ENCODE data around the gene MYO1D. TPM values are rescaled to one million over a fixed set of nuclear protein-coding genes. Genes with fewer than 3 reads are reported as not detected.

Gene MYO1D
- total and polyA plus RNA-seq, 2 of the 13 experiments (the other 11 are each of a cell fraction or from before 2014, with no cell fraction given): 13.2 to 17.3 TPM

- TF ChIP-seq PRMT3 (CRISPR knock-in tag; IDR thresholded peaks at IDR 0.05; ENCODE audit: borderline replicate concordance, low read depth) (no peak), ZFP37 (CRISPR knock-in tag; IDR thresholded peaks at IDR 0.05; ENCODE audit: borderline replicate concordance) (no peak), ZNF597 (CRISPR knock-in tag; IDR thresholded peaks at IDR 0.05) (no peak), ZNF530 (CRISPR knock-in tag; IDR thresholded peaks at IDR 0.05; ENCODE audit: low read depth) (no peak), NR2F2 (IDR thresholded peaks at IDR 0.05; ENCODE audit: borderline replicate concordance, low read depth) (no peak), SP2 (CRISPR knock-in tag; IDR thresholded peaks at IDR 0.05) (peak; percentile 97), ATF1 (CRISPR knock-in tag; IDR thresholded peaks at IDR 0.05) (peak; percentile 76), ZNF761 (CRISPR knock-in tag; conservative IDR thresholded peaks at IDR 0.05) (peak; percentile 88), NFE2L1 (CRISPR knock-in tag; IDR thresholded peaks at IDR 0.05; ENCODE audit: borderline replicate concordance) (peak; percentile 99), ZNF564 (CRISPR knock-in tag; IDR thresholded peaks at IDR 0.05) (0 out of 2 replicates have a peak, but pooled peaks have one; percentile 35), ARHGAP35 (CRISPR knock-in tag; IDR thresholded peaks at IDR 0.05; ENCODE audit: borderline replicate concordance) (no peak; the same call in 1 of the 2 replicates), NCOR1 (IDR thresholded peaks at IDR 0.05; ENCODE audit: borderline replicate concordance, low read length) (no peak), TEAD2 (CRISPR knock-in tag; IDR thresholded peaks at IDR 0.05) (no peak), ZNF552 (CRISPR knock-in tag; IDR thresholded peaks at IDR 0.05; ENCODE audit: borderline replicate concordance) (no peak), FOXO4 (CRISPR knock-in tag; conservative IDR thresholded peaks at IDR 0.05) (no peak), SALL2 (CRISPR knock-in tag; IDR thresholded peaks at IDR 0.05) (peak; percentile 30; the same call in 1 of the 2 replicates), TCF7L2 (IDR thresholded peaks at IDR 0.05; ENCODE audit: low read depth, low read length) (no peak), HINFP (CRISPR knock-in tag; IDR thresholded peaks at IDR 0.05; ENCODE audit: low read depth) (0 out of 2 replicates have a peak, but pooled peaks have one; percentile 64), ZC3H4 (CRISPR knock-in tag; IDR thresholded peaks at IDR 0.05; ENCODE audit: borderline replicate concordance) (no peak), SRY (CRISPR knock-in tag; IDR thresholded peaks at IDR 0.05) (peak; percentile 63; the same call in 1 of the 2 replicates), THAP7 (CRISPR knock-in tag; IDR thresholded peaks at IDR 0.05) (no peak; the same call in 1 of the 2 replicates), U2AF1 (optimal IDR thresholded peaks at IDR 0.05; ENCODE audit: low read depth, low read length) (no peak), KLF13 (CRISPR knock-in tag; IDR thresholded peaks at IDR 0.05) (no peak), ZNF784 (CRISPR knock-in tag; IDR thresholded peaks at IDR 0.05; ENCODE audit: borderline replicate concordance) (no peak), ZMAT3 (CRISPR knock-in tag; conservative IDR thresholded peaks at IDR 0.05) (peak; percentile 74; the same call in 1 of the 2 replicates)
These were observed 432.4 kb downstream of the MYO1D start, which contains the start of gene PSMD11 (continued) for GRCh38 chr17:32444301-32445073.

All from HepG2 (cell line).